CD4-positive, alpha-beta T cell (primary cell): ENCODE results near the gene PIBF1. TPM values are rescaled to one million over a fixed set of nuclear protein-coding genes. Genes with fewer than 3 reads are reported as not detected.

Source experiments
- ATAC-seq: fragments of 200-7000 bp; cut with Tn5 transposase; one replicate; pipeline ENCODE4 v1.10.0; 2022; ENCODE audit warnings: mild to moderate bottlenecking; ENCODE audit not compliant: poor library complexity
- CTCF ChIA-PET: fragments of 350-600 bp; sonication (Branson Sonifier 250); formaldehyde crosslinking; loops from one replicate; lab custom pipeline; 2021; ENCODE audit warnings: antibody characterized with exemption, inconsistent platforms; lab: Charles Lee
- POLR2A ChIA-PET: fragments of 350-600 bp; sonication (Branson Sonifier 250); formaldehyde crosslinking; loops from one replicate; lab custom pipeline; 2021; ENCODE audit warnings: antibody characterized with exemption, inconsistent platforms; lab: Charles Lee
- DNase-seq, 14 experiments: peaks; one replicate each; pipeline ENCODE4 v3.0.0-alpha.2; 2013 to 2020; ENCODE audit warnings: mixed read lengths in 2 of 14
- H3K27ac ChIP-seq, 2 donors: one replicate each; pipeline versions ENCODE4 v1.5.1 to v1.7.0; 2013; ENCODE audit warnings: low read length in 2 of 2, low read depth in 1 of 2, mild to moderate bottlenecking in 1 of 2
- H3K27me3 ChIP-seq, 2 experiments: 1 replicate in 1 of 2; 2 replicates in 1 of 2; pipeline versions ENCODE4 v1.6.1 to v1.7.0; 2013; ENCODE audit warnings: low read length in 2 of 2, control low read depth in 1 of 2, mild to moderate bottlenecking in 1 of 2, moderate library complexity in 1 of 2; ENCODE audit not compliant: insufficient read depth in 2 of 2, control insufficient read depth in 1 of 2
- H3K36me3 ChIP-seq: one replicate; pipeline ENCODE4 v1.6.1; 2013; ENCODE audit warnings: low read length, control low read depth; ENCODE audit not compliant: insufficient read depth
- H3K4me1 ChIP-seq: one replicate; pipeline ENCODE4 v1.6.1; 2013; ENCODE audit warnings: low read length, control low read depth; ENCODE audit not compliant: insufficient read depth
- H3K4me3 ChIP-seq: one replicate; pipeline ENCODE4 v1.5.1; 2013; ENCODE audit warnings: mild to moderate bottlenecking, low read length, moderate library complexity
- H3K9me3 ChIP-seq, 2 experiments: 1 replicate in 1 of 2; 2 replicates in 1 of 2; pipeline versions ENCODE4 v1.6.1 to v1.7.0; 2013; ENCODE audit warnings: low read length in 2 of 2, mild to moderate bottlenecking in 2 of 2, control low read depth in 1 of 2, moderate library complexity in 1 of 2; ENCODE audit not compliant: control insufficient read depth in 1 of 2, insufficient read depth in 1 of 2
- H3K27ac Mint-ChIP-seq: one replicate; pipeline ENCODE4 v1.8.0; 2020; ENCODE audit warnings: mixed read lengths
- H3K27me3 Mint-ChIP-seq: one replicate; pipeline ENCODE4 v1.8.0; 2021; ENCODE audit warnings: mixed read lengths
- H3K36me3 Mint-ChIP-seq: one replicate; pipeline ENCODE4 v1.8.0; 2021; ENCODE audit warnings: low read depth, mixed read lengths
- H3K4me1 Mint-ChIP-seq: one replicate; pipeline ENCODE4 v1.8.0; 2021; ENCODE audit warnings: low read depth, mixed read lengths
- H3K4me3 Mint-ChIP-seq: one replicate; pipeline ENCODE4 v1.8.0; 2020; ENCODE audit warnings: mild to moderate bottlenecking, mixed read lengths
- H3K9me3 Mint-ChIP-seq: one replicate; pipeline ENCODE4 v1.8.0; 2020; ENCODE audit warnings: mixed read lengths
- intact Hi-C, 2 experiments: fragments of 100-400 bp; cut with DNase I in 1 of 2; cut with micrococcal nuclease in 1 of 2; formaldehyde crosslinking; loops; one replicate each; pipeline versions ENCODE4 v1.15.1 to v1.9.0; 2023 to 2025; cut with DNase I, micrococcal nuclease
- total RNA-seq, 174 experiments: library from RNA in 2 of 174; stranded (reverse) in 2 of 174; gene quantifications; one replicate each; pipeline ENCODE4 v1.2.3 and lab custom pipeline; 2021 to 2026
- TF ChIP-seq, protein P1 (sequence below): fragments of 200-600 bp; IDR thresholded peaks from one replicate; pipeline ENCODE4 v1.8.0; 2022; ENCODE audit warnings: antibody characterized with exemption, mild to moderate bottlenecking

Gene PIBF1
- total RNA-seq, 2 experiments from 2014 or later, result 22.6 to 22.7 TPM

DNA sequence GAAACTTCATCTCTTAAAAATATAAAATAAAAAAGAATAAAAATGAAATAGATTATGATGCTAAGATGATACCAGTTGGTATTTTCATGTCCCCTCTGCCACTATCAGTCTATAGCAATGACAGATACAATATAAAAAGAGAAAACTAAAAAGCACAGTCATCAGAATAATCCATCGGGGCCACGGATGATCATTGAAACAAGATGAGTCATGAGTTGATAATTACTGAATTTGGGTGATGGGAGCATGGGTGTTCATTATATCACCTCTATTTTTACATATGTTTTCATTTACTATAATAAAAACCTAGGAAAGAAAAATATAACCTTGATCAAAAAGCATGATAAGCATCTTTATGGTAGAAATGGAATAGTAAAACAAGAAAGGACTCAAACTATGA, 41.1 kb downstream of the PIBF1 start:
- H3K36me3 ChIP-seq, result peaks cover 19% of the 10 kb centered on the region
- ChIA-PET POLR2A (no interaction called here), CTCF (no interaction called here)
- no peaks in the 10 kb centered on the region for H3K4me1 ChIP-seq
- H3K9me3 ChIP-seq, result no peaks in the 10 kb centered on the region
- no peak overlapping the region for H3K4me3 Mint-ChIP-seq
- intact Hi-C loops, result no loop called here
- no peak overlapping the region for H3K4me3 ChIP-seq
- peaks cover 90% of the 10 kb centered on the region for H3K36me3 Mint-ChIP-seq
- no peaks in the 10 kb centered on the region for H3K27me3 Mint-ChIP-seq
- H3K4me1 Mint-ChIP-seq, result peaks cover 22% of the 10 kb centered on the region
- H3K27ac ChIP-seq, result no peak overlapping the region
- H3K27ac Mint-ChIP-seq, result no peak overlapping the region
- H3K9me3 Mint-ChIP-seq, result no peaks in the 10 kb centered on the region
- TF ChIP-seq, protein P1, sequence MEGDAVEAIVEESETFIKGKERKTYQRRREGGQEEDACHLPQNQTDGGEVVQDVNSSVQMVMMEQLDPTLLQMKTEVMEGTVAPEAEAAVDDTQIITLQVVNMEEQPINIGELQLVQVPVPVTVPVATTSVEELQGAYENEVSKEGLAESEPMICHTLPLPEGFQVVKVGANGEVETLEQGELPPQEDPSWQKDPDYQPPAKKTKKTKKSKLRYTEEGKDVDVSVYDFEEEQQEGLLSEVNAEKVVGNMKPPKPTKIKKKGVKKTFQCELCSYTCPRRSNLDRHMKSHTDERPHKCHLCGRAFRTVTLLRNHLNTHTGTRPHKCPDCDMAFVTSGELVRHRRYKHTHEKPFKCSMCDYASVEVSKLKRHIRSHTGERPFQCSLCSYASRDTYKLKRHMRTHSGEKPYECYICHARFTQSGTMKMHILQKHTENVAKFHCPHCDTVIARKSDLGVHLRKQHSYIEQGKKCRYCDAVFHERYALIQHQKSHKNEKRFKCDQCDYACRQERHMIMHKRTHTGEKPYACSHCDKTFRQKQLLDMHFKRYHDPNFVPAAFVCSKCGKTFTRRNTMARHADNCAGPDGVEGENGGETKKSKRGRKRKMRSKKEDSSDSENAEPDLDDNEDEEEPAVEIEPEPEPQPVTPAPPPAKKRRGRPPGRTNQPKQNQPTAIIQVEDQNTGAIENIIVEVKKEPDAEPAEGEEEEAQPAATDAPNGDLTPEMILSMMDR, result no peak
- ATAC-seq, result no peak
- DNase-seq, result no peak
- no peaks in the 10 kb centered on the region for H3K27me3 ChIP-seq

GRCh38 chr13:72823724-72824123, 41.8 kb downstream of the PIBF1 start:
- TF ChIP-seq, protein P1, result no peak
- no peaks in the 10 kb centered on the region for H3K27me3 Mint-ChIP-seq

GRCh38 chr13:72834601-72835000, 52.7 kb downstream of the PIBF1 start:
- no peaks in the 10 kb centered on the region for H3K4me1 ChIP-seq
- H3K36me3 ChIP-seq, result peaks cover 24% of the 10 kb centered on the region
- no peak for DNase-seq
- no peaks in the 10 kb centered on the region for H3K9me3 Mint-ChIP-seq
- no peak overlapping the region for H3K27ac Mint-ChIP-seq
- no peaks in the 10 kb centered on the region for H3K9me3 ChIP-seq
- CTCF ChIA-PET, result no interaction called here
- H3K27ac ChIP-seq, result no peak overlapping the region
- peaks cover 22% of the 10 kb centered on the region for H3K4me1 Mint-ChIP-seq
- ATAC-seq, result no peak
- H3K27me3 Mint-ChIP-seq, result no peaks in the 10 kb centered on the region
- intact Hi-C loops, result loop anchor here in 1 of 2 experiments (10.0 kb wide), 1 partner anchor 580 kb away; no protein-coding TSS in a partner anchor
- no peak overlapping the region for H3K4me3 ChIP-seq
- TF ChIP-seq, protein P1, result no peak
- H3K36me3 Mint-ChIP-seq, result peaks cover 70% of the 10 kb centered on the region
- H3K27me3 ChIP-seq, result no peaks in the 10 kb centered on the region
- POLR2A ChIA-PET, result no interaction called here
- no peak overlapping the region for H3K4me3 Mint-ChIP-seq

More at GRCh38 chr13:72823724-72824123, 41.8 kb downstream of the PIBF1 start:
- H3K27ac Mint-ChIP-seq, result no peak overlapping the region
- Histone ChIP-seq H3K9me3 (no peaks in the 10 kb centered on the region), H3K27ac (no peak overlapping the region), H3K36me3 (peaks cover 19% of the 10 kb centered on the region), H3K4me1 (no peaks in the 10 kb centered on the region), H3K4me3 (no peak overlapping the region), H3K27me3 (no peaks in the 10 kb centered on the region)
- intact Hi-C loops, result no loop called here
- H3K4me3 Mint-ChIP-seq, result no peak overlapping the region
- ATAC-seq, result no peak
- ChIA-PET CTCF (no interaction called here), POLR2A (no interaction called here)
- peaks cover 26% of the 10 kb centered on the region for H3K4me1 Mint-ChIP-seq
- peaks cover 90% of the 10 kb centered on the region for H3K36me3 Mint-ChIP-seq
- no peak for DNase-seq
- peaks cover under 1% of the 10 kb centered on the region for H3K9me3 Mint-ChIP-seq
